OCI-M2 (cell line): ENCODE measurements around the gene LBHD2.
"Not testable (repeated sequence)": the region's sequence is repeated elsewhere in the genome, so short reads cannot be mapped to it uniquely, and the experiment has no call there.

ENCODE experiments used
- DNase-seq: peaks from one replicate; lab custom pipeline; 2025; ENCODE audit not compliant: unreplicated experiment; lab: John Stamatoyannopoulos, UW

LBHD2 gene

DNA sequence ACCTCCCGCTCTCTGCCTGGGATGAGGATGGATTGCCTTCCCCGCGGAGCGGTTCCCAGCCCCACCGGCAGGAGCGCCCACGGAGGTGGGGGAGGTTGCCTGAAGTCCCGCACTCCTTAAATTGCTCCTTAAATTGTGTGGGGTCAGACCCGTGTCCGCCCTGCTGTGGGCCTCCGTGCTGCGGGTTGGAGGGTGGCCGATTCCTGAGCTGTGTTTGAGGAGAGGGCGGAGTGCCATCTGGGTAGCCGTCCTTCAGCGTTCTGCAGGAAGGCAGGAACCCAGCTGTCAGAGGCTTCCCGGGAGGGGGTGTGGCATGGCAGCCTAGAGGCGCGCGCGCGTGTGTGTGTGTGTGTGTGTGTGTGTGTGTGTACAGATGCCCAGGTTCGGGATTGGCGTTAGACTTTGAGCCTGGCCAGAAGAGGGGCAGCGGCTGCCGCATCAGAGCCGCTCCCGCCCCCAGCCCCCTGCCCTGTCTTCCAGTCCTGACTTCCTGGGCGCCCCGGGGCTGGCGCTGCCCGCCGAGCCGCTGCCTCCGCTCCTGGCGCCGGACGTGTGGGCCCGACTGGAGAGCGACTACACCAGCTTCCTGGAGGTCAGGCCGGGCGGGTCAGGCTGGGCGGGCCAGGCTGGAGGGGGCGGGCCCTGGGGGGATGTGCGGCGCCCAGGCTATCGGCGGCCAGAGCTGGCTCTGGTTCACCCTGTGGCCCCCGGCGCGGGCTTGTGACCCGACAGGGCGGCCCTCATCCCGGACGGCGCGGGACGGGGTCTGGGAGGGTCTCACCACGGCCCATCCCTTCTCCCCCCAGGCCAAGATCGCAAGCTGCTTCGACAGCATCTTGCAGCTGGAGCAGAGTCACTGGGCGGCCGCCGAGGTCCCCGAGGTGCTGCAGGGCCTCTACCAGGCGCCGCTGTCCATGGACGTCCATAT is 19.7 kb downstream of the LBHD2 start:
- no peak for DNase-seq

DNA sequence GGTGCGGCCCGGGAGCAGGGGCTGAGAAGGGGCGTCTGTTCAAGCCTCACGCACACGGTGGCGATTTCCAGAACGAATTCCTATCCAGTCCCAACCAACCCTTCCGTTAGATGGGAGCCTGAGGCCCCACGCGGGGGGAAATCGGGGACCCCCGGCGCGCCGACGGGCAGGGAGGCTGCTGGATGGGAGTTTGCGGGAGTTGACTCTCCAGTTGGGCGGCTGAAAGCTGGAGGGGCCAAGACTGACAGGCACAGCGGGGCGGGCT is 20.3 kb downstream of the LBHD2 start:
- no peak for DNase-seq

GRCh38 chr14:103104654-103105452 is 20.8 kb downstream of the LBHD2 start:
- DNase-seq: no peak

- DNase-seq: no peak
Measured at GRCh38 chr14:103105580-103106150, 21.7 kb downstream of the LBHD2 start.

DNA sequence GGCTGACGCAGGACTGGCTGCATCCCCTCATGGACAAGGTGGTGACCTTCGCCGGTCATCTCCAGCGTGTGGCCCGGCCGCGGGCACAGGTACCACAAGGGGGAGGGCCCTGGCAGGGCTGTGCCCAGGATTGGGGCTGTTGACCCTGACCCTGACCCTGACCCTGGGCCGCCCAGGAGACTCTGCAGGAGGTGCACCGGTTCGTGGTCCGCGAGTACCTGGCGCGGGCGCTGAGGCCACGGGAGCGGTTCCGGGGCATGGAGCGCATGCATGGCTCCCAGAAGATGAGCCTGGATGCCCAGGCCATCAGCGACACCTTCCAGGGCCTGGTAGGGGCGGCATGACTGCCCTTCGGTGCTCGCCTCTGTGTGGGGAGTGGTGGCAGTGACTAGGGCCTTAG is 23.4 kb downstream of the LBHD2 start:
- no peak for DNase-seq

DNA sequence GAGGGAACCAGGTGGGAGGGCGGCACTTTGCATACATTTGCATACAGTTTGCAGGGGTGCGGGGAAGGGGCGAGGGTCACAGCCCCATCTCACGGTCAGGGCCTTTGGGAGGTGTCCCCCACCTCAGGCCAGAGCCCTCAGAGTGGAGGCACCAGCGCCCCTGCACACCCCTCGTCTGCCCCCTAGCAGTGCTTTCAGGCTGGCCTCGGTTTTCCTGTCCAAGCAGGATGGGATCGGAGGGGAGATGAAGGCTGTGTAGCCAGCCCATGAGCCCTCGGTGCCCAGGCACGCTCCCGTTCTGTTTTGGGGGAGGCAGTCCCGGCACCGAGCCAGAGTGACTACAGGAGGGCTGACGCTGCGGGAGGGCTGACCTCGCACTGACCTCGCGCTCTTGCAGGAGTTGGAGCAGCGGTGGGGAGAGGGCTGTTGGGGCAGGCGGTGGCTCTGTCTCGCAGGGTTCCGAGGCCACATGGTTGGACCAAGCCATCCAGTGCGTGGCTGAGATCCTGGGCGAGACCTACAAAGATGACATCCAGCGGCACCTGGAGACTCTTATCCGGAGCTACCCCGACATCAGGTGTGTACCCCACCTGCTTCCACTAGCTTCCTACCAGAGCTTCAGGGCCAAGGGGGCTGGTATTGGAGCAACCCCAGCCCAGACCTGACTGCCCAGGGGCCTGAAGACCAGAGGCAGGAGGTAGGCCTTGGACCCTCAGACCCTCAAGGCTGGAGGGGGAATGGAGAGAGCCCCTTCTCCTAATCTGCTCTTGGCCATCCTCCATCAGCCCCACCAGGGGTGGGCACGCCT is 24.1 kb downstream of the LBHD2 start:
- no peak for DNase-seq

- DNase-seq: no peak
Measured at GRCh38 chr14:103108749-103109207, 24.8 kb downstream of the LBHD2 start.

GRCh38 chr14:103109535-103110441 is 25.8 kb downstream of the LBHD2 start:
- no peak for DNase-seq

DNA sequence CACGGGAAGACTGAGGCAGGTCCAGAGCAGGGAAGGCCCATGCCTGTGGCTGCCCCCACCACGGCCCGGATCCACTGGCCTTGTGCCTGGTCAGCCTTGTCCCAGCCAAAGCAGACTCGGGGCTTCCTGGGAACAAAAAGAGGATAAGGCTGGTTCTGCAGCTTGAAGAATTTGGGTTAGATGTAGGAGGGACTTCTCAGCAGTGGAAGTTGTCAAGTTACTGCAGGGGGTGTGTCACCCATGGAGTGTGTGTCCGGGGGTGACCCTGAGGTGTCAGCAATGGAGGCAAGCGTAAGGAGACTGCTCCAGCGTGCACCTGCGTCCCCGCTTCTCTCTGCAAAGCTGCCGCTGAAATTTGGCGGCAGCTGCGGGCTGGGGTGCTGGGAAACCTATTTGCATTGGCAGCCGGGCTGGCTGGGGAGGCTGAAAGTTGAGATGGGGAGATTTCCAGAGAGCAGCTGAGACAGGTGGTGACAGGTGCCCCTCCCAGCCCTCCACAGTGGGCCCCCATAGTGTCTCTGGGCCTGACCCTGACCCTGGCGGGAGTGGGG is 26.7 kb downstream of the LBHD2 start:
- DNase-seq: no peak

DNA sequence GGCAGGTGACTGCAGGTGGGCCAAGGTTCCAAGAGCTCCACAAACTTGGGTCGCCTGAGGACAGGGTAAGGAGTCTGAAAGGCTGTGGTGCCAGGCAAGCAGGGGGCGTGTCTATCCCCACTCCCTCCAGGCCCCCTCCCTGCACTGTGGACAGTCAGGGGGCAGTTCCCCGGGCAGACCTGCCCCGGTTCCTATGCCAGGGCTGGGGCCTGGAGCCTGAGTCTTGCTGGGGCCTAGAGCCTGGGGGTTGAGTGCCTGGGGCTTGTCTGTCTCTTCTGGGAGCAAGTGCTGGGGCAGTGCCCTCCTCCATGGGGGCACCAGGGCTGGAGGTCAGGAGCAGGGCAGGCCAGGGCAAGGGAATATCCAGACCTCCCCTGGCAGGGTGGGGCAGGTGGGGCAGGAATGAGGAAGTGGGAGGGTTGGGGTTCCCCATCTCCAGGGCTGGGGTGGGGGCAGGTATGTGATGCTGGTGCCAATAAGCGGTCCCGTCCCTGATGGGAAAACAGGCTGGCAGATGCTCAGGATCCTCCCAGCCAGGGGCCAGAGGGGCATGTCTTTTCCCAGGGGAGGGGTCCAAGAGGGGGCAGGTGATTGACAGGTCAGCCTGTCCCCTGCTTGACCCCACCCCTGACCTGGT is 27.3 kb downstream of the LBHD2 start:
- no peak for DNase-seq

DNA sequence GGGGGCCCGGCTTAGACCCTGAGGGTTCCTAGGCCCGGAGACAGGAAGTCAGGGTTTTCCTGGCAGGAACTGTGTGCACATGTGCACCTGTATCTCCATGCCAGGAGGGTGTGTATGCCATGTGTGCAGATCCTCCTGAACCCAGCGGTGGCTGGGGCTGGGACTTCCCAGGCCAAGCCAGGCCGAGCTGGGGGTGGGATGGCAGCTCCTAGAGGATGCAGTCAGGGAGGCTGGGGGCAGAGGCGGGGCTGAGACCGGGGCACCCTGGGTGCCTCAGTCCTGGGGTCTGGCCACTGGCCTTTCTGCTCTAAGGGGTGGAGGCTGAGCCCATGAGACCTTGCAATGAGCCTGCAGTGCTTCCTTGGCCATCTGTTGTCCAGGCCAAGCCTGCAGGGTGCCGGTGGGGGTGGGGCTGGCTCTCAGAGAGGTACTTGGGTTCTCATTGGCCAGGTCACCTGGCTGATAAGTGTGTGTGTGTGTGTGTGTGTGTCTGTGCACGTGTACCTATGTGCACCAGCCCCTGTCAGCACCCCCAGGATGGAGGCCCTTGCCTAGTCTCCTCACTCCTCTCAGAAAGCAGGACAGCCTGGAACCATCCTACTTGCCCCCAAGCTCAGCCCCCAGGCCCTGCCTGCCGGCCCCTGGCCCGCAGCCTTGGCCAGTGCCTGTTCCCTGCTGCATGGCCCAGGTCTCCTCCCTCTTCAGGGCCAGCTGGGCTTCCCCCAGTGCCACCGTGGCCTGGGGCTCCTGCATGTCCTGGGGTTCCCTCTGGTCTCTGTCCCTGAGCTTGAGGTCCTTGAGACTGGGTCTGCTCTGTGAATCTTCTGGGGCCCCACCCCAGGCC is 28.6 kb downstream of the LBHD2 start:
- DNase-seq: no peak

- no peak for DNase-seq
Measured at GRCh38 chr14:103113303-103113702, 29.3 kb downstream of the LBHD2 start.

GRCh38 chr14:103113774-103114173 is 29.8 kb downstream of the LBHD2 start:
- no peak for DNase-seq

DNA sequence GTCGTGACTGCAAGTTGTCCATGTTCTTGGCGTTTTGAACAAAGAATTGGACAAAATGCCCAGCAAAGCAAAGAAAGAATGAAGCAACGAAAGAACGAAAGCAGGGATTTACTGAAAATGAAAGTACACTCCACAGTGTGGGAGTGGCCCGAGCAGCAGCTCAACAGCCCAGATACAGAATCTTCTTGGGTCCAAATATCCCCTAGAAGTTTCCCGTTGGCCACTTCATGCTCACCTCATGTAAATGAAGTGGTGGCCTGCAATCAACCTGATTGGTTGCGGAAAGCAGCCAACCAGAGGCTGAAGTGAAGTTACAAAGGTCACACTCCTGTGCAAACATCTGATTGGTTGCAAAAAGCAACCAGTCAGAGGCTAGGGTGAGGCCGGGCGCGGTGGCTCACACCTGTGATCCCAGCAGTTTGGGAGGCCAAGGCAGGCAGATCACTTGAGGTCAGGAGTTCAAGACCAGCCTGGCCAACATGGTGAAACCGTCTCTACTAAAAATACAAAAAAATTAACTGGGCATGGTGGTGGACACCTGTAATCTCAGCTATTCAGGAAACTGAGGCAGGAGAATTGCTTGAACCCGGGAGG is 31.2 kb downstream of the LBHD2 start:
- DNase-seq: not testable (repeated sequence)

DNA sequence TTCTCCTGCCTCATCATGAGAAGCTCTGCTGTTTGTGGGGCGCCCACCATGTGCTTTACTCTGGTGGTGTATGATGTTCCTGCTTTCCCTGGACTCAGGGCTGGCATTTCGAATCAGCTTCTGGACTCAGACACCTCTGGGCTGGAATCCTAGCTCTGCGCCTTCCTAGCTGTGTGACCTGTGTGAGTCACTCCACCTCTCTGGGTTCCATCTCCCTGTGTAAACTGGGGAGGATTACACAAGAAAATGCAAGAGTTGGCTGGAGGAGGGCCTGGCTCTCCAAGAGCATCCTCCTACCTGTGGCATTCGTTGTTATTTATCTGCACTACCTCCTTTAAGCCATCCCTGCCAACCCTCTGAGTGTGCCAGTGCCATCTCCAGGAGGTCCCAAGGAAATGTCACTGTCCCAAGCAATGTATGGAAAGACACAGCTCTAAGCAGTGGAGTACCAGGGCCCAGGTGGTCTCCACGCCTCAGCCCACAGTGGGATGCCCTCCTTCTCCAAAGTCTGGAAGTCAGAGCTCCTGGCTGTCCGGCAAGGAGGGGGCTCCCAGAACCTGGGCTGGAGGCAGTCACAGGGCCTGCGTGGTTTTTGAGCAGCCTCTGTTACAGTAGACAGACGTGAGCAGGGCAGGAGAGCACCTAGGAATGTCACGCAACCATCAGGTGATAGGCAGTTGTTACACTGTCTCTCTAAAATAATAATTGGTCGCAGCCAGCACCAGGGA is 32.0 kb downstream of the LBHD2 start:
- DNase-seq: no peak

DNA sequence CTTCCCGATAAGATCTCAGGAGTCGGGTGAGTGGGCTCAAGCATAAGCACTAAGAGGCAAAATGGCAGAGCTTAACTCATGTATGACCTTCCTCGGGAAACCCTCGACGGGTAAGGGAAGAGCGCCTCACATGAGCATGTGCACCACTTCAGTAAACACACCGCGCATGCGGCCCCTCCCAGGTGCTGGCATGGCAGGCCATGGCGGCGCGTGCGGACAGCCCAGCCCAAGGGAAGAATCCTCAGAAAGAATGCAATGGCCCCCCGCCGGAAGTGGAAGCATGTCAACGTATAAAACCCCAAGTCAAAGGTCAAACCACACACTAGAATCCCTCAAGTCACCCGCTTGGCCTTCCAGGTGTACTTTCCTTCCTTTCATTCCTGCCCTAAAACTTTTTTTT is 32.6 kb downstream of the LBHD2 start:
- no peak for DNase-seq

GRCh38 chr14:103117499-103117898 is 33.5 kb downstream of the LBHD2 start:
- not testable (repeated sequence) for DNase-seq
